COLO829 (cell line): Measurements from ENCODE around the gene BOC.

Experiments
- DNase-seq: peaks from one replicate; pipeline ENCODE4 v3.0.0; 2012; ENCODE audit warnings: low spot score

BOC gene

DNA sequence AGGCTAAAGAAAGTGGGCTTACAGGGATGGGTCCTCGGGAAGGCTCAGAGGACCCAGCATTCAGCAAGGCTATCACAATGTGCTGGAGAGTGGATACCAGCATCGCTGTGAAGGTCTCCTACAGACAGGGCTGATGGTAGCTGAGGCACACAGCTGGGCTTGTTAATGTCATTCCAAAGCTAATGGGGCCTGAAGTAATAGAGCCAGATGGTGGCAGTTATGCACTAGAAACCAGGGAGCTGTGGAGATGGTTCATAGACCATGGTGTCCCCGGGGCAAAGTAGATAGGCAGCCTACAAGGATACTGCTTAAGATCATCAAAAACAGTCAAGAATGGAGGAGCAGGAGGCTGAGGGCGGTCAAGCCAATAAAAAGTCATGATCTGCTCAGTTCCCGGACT, 24.8 kb upstream of the BOC start:
- DNase-seq: no peak

- DNase-seq: no peak
These were observed 18.1 kb upstream of the BOC start for GRCh38 chr3:113193288-113193687.

GRCh38 chr3:113193719-113194118, 17.6 kb upstream of the BOC start:
- no peak for DNase-seq

DNA sequence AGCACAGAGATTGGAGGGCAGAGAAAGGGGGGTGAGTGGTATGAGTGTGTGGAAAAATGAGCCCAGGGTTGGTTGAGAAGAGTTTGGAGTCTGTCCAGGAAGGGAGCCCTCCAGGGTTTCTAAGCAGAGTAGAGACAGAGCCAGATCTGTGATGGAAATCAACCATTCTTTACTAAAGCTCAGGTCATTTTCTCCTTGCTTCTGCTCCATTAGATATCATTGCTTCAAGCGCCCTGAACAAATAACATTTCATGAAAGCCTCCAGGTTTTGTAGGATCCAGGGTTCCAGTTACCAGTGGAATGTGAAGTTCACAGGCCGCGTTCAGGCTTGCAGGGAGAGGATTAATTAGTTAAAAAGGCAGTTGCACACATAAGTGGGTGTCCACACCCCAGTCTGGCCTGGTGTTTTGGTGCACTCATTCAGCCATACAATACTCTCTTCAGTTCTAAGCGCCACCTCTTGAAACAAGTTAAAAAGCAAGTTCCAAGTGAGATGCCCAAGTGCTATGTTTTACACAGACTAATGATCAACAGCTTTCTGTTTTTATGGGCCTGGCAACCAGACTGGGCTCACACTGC, 16.4 kb upstream of the BOC start:
- DNase-seq: no peak

GRCh38 chr3:113200351-113200750, 11.0 kb upstream of the BOC start:
- no peak for DNase-seq

DNA sequence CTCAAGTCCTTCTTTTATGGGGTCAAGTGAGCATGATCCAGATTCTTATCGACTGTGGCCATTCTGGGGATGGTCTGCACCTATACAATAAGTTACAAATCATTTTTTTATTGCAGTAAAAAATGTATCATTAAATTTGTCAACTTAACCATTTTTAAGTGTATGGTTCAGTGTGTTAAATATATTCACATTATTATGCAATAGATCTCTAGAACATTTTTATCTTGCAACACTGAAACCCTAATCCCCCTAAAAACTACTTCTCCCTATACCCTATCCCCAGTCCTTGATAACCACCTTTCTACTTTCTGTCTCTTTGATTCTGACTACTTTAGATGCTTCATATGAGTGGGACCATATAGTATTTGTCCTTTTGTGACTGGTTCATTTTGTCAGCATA, 10.4 kb upstream of the BOC start:
- no peak for DNase-seq

DNA sequence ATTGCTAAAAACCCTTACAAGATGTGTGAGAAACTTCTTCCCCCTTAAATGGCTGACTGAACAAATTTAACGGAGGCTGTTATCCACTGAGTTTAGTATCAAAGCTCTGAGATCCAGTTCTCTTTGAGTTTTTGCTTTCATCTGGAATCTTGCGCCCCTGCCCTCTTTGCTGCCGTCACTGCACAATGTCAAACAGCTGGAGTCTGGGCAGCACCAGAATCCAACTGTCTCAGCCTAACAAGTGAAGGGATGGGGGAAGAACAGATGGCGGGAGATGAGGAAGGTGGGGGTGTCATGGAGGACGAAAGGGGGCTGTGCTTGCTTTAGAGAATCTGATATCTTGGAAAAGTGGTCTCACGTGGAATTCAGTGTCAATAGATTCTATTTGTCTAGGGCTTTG, 7.0 kb upstream of the BOC start:
- DNase-seq: no peak

- DNase-seq: no peak
These were observed 5.9 kb upstream of the BOC start for GRCh38 chr3:113205481-113205880.

DNA sequence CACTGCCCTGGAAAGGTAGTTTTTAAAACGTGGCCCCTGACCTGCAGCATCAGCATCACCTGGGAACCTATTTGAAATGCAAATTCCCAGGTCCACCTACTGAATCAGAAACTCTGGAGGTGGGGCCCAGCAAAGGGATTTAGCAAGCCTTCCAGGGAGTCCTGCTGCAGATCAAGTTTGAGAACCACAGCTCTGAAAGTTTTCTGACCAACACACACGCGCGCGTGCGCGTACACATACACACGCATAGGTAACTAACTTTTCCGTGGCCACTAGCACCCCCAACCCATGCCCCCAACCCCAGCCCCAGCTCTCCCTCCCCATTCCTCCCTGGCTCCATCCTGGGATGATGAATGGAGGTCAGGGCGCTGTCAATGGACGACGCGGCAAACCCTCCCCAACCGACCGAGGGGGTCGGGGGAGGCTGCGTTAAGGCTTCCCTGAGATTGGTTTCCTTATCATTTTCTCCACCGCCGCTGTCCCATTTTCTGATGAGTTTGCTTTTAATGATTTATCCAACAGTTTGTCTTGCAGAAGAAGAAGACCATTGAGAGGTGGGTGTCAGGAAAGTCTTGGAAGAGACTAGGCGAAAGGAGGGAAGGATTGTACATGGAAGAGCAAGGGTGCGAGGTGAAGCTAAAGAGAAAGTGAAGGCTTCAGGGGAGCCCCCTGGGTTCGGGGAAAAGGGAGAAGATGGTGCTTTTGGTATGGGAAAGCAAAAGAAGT, 590 bp upstream of the BOC start:
- no peak for DNase-seq

DNA sequence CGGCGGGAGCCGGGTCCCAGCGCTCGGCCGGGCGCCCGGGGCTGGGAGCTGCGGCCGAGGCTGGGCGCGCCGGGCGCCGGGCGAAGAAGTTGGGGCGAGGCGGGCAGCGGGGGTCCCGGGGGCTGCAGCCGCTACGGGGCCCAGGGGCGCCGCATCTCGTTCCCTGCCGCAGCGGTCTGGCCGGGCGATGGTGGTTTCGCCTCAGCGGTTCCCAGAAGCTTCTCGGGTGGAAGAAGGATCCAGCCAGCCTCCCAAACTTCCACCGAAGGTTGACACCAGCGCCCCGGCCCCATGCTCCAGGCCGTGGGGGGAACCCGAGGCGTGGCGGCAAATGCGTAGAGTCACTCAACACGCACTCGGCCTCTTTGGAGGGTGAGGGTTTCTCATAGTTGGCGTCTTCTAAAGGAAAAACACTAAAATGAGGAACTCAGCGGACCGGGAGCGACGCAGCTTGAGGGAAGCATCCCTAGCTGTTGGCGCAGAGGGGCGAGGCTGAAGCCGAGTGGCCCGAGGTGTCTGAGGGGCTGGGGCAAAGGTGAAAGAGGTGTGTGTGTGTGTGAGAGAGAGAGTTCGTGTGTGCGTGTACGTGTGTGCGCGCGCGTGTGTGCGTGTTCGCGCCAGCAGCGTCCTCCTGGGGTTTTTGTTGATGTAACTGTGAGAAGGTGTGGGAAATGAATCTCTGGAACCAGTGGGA, 940 bp downstream of the BOC start:
- DNase-seq: no peak

- no peak for DNase-seq
These were observed 1.6 kb downstream of the BOC start for GRCh38 chr3:113212844-113213375.

GRCh38 chr3:113213896-113214587, 2.7 kb downstream of the BOC start:
- no peak for DNase-seq

DNA sequence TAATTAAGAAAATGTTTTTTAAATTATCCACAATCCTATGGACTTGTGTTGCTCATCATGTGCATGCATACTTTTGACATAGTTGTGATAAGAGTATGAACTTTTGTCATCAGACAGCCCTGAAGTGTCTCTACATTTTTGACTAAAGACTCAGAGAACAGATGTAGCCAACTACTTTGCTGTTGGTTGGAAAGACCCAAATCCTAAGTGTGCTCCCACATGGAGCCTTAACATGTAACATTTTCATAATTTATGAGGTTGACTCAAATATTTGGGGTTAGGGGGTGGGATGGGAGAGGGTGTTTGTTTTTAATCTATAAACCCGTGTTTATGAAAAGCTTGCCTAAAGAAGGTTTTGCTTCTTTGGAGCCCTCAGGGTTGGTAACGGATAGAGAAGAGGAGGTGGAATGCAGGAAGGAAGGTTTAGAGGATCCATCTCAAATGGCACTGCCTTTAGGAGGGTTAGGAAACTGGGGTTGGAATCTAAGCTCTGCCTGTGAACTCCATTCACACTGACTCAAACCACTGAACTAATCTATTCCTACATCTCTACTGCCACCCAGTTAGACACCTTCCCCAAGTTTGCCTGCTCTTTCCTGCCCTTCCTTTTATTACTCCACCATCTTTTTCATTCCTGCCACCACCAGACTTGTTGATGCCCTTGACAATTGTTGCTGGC, 3.7 kb downstream of the BOC start:
- DNase-seq: no peak

GRCh38 chr3:113216393-113216792, 5.0 kb downstream of the BOC start:
- DNase-seq: no peak

DNA sequence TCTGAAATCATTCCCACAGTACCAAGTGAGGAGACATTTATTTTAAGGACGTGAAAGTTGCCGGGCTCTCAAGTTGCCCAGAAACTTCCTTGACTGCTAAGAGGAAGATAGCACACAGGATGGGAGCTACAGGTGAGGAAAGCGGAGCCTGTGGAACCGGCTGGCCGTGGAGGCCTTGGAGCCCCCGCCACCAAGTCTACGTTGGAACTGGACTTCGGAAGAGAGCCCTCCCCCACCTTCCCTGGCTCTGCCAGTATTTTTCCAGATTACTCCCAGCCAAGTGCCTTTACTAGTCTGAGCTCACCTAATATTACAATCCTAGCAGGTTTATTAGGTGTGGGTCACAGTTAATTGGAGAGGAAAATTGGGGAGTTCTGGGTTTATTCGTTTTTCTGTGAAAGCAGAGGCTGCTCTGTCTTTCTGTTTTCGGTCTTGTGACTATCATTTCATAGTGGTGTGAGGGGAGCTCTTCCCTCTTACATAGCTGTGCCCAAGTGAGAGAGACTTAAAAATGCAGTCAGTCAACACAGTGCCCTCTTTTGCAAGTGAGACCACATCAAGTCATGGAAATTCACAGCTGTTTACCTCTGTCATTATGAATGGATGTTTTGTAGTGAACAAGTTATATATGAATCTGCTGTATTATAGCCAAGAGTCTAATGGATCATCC, 6.8 kb downstream of the BOC start:
- DNase-seq: no peak

DNA sequence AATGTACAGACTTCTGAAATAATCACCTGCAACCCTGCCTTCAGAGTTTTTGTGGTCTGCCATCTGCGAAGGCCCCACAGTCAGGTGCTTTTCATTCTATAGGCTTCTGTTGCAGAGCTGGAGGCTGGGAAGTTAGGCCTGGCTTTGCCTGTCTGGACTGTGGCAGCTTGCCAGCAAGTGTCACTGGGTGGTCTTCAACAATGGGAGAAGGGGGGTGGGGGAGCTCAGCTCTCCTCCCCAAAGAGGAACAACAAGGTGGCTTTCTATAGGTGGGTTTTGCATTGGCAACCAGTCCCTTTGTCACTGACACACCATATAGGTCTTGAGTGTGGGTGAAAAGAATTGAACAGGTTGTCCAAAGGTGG, 7.3 kb downstream of the BOC start:
- no peak for DNase-seq

DNA sequence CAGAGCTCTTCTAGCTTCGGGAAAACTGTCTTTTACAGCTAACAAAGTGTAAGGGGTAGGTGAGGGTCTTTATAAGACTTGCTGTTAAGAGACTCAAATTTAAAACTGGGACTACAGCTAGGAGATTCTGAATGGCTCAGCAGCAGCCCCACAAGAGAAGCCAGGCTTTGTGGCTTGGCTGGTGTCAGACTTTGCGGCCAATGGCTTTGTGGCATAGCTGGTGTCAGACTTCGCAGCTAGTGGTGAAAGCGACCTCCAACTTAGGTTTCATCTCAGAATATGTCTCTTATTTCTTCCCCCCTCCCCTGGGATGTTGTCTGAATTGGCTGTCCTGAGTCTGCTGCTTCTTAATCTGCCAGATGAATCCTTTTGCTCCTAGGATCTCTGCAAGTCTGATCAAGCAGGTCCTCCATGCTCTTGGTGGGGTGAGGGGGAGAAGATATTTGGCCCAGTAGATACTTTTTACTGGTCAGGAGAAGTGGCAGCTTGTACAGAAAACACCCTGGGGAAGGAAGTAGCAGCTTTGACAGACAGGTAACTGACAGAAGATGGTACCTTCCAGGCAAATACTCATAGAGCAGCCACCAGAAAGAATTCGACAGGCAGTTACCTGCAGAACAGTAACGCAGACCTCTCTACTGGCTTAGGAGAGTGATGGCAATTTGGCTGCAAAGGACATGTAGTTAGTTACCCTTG, 8.4 kb downstream of the BOC start:
- DNase-seq: no peak

DNA sequence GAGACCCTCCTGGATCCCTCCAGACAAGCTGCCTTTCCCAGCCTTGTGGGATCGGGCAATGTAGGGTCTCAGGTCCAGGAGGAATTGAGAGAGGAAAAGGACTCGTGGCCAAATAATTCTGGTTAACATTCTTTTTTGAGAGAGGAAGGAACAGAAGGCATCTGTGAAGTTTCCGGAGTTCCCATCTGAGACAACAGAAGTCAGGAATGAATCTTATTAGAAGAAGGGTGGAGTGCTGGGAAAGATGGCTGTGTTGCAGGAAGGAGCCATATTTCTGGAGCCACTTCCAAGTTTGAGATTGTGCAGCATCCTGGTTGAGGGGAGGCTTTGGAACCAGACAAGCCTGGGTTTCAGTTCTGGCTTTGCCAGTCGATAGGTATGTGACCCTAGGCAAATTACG, 9.4 kb downstream of the BOC start:
- no peak for DNase-seq

DNA sequence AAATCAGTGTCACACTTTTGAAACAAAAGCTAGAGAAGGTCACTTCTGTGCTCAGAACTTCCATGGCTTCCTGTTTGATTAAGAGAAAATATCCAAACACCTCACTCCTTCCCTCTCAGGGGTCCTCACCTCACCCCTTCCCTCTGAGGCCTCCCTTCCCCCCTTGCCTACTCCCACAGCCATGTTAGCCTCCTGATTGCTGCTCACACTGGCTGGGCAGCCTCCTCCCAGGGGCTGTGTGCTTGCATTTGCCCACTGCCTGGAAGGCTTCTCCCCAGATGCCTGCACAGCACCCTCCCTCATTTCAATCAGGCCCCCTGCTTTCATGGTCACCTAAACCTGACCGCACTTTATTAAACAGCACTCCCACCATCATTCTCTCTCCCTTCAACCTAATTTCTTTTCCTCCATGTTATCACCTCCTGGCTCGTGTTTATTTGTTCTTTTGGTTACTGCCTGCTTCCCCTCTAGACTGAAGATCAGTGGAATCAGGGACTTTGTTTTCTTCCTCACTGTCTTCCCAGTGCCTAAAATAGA, 10.4 kb downstream of the BOC start:
- no peak for DNase-seq

DNA sequence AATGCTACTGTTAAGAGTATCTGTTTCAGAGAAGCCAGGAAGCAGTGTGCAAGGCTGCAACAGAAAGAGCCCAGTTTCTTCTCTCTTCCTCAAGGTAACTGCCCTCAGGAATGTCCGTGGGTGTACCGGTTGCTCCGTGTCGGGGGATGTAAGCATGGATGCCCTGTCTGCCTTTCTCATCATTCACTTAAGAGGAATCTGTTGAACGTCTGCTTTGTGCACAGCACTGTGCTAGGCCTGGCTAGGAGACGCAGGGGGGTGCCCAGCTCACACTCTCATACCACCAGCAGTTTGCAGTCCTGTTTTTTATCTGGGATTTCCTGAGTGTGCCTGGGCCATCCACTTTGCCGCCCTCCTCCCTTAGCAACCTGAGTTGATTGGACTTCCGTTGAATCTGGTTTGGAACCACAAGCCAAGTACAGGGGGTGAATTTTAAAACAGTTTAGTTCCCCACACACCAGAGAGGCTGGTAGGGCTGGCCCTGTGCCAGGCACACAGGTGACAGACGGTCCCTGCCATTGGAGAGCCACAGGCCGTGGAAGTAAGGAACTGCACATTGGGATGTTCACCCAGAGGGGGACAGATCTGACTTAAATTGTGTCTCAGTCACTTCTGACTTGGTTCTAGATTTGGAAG, 11.2 kb downstream of the BOC start:
- DNase-seq: no peak
